ENCODE data around the gene GARIN5B.
"Not testable (repeated sequence)": the region's sequence is repeated elsewhere in the genome, so short reads cannot be mapped to it uniquely, and the experiment has no call there.

GARIN5B gene

GRCh38 chr19:55339889-55340783 lies 22.9 kb downstream of the GARIN5B start:
- peak in 6 of 42 donors; percentile 8 to 40 (median 20) for DNase-seq
- intact Hi-C loops (cut with DNase I) = loop anchor here (5.0 kb wide), 2 partner anchors 38 to 42 kb away; partner anchors contain the start of gene TMEM238

- intact Hi-C loops (cut with DNase I) = loop anchor here (5.0 kb wide), 1 partner anchor 37 kb away; no protein-coding TSS in a partner anchor
- DNase-seq = peak; percentile 100
These were observed 23.8 kb downstream of the GARIN5B start, which contains the start of gene KMT5C for GRCh38 chr19:55339105-55339888. KMT5C (plus strand) TSS chr19:55339876; CDS start chr19:55341937, 2,061 bp downstream.

GRCh38 chr19:55336101-55336500 lies 27.0 kb downstream of the GARIN5B start:
- intact Hi-C loops (cut with DNase I) = loop anchor here (5.0 kb wide), 1 partner anchor 34 kb away; no protein-coding TSS in a partner anchor
- DNase-seq = no peak

- intact Hi-C loops (cut with DNase I) = no loop called here
- no peak for DNase-seq
These were observed 29.2 kb downstream of the GARIN5B start for GRCh38 chr19:55333870-55334269.

- intact Hi-C loops (cut with DNase I); DNase-seq: not testable (repeated sequence)
These were observed 33.3 kb downstream of the GARIN5B start for GRCh38 chr19:55329791-55330190.

- DNase-seq; intact Hi-C loops (cut with DNase I): not testable (repeated sequence)
These were observed 34.2 kb downstream of the GARIN5B start for GRCh38 chr19:55328774-55329318.

GRCh38 chr19:55325172-55325571 lies 37.9 kb downstream of the GARIN5B start, which contains the start of gene TMEM150B:
TMEM150B (minus strand) TSS chr19:55325341; CDS start chr19:55321036, 4,305 bp downstream.
- peak in 8 of 42 donors; percentile 15 to 47 (median 32) for DNase-seq
- intact Hi-C loops (cut with DNase I) = no loop called here

- intact Hi-C loops (cut with DNase I) = no loop called here
These were observed 38.4 kb downstream of the GARIN5B start for GRCh38 chr19:55324662-55325061.

GRCh38 chr19:55322204-55322885 lies 40.7 kb downstream of the GARIN5B start:
- no peak for DNase-seq
- intact Hi-C loops (cut with DNase I) = no loop called here

More at GRCh38 chr19:55324662-55325061, 38.4 kb downstream of the GARIN5B start:
- peak in 1 of 42 donors; percentile 12 for DNase-seq

- intact Hi-C loops (cut with DNase I) = no loop called here
These were observed 41.5 kb downstream of the GARIN5B start for GRCh38 chr19:55321466-55322137.

GRCh38 chr19:55320844-55321419 lies 42.1 kb downstream of the GARIN5B start:
- intact Hi-C loops (cut with DNase I) = no loop called here
- DNase-seq = no peak

More at GRCh38 chr19:55321466-55322137, 41.5 kb downstream of the GARIN5B start:
- DNase-seq = no peak

- intact Hi-C loops (cut with DNase I) = no loop called here
- peak; percentile 46 to 86 (median 60) for DNase-seq
These were observed 43.3 kb downstream of the GARIN5B start for GRCh38 chr19:55319785-55320184.

- DNase-seq = no peak
- intact Hi-C loops (cut with DNase I) = no loop called here
These were observed 46.4 kb downstream of the GARIN5B start for GRCh38 chr19:55316646-55317045.

- no peak for DNase-seq
- intact Hi-C loops (cut with DNase I) = no loop called here
These were observed 47.0 kb downstream of the GARIN5B start for GRCh38 chr19:55315956-55316525.

GRCh38 chr19:55314396-55314795 lies 48.7 kb downstream of the GARIN5B start:
- intact Hi-C loops (cut with DNase I) = no loop called here
- no peak for DNase-seq

GRCh38 chr19:55312621-55313512 lies 50.2 kb downstream of the GARIN5B start:
- peak in 1 of 42 donors; percentile 45 for DNase-seq
- intact Hi-C loops (cut with DNase I) = no loop called here

Measured in head of caudate nucleus (tissue), 42 donors.